ENCODE data around the gene LY86.

GRCh38 chr6:6657820-6658217, 69.3 kb downstream of the LY86 start:
- TF ChIP-seq ARNT (IDR thresholded peaks at IDR 0.05) (no peak), SUZ12 (IDR thresholded peaks at IDR 0.05) (no peak), CTBP1 (IDR thresholded peaks at IDR 0.05; ENCODE audit: borderline replicate concordance) (no peak), FOXA1 (IDR thresholded peaks at IDR 0.05) (no peak), NFRKB (IDR thresholded peaks at IDR 0.05) (no peak), ELF4 (IDR thresholded peaks at IDR 0.05) (no peak), PKNOX1 (IDR thresholded peaks at IDR 0.05) (no peak), FOXK2 (IDR thresholded peaks at IDR 0.05) (no peak), FOXM1 (IDR thresholded peaks at IDR 0.05; ENCODE audit: borderline replicate concordance) (no peak), L3MBTL2 (conservative IDR thresholded peaks at IDR 0.05) (no peak), ZNF384 (IDR thresholded peaks at IDR 0.05) (no peak), HDGF (IDR thresholded peaks at IDR 0.05; ENCODE audit: borderline replicate concordance) (no peak), BHLHE40 (IDR thresholded peaks at IDR 0.05; ENCODE audit: borderline replicate concordance) (no peak), SP1 (IDR thresholded peaks at IDR 0.05) (no peak)

Data from HEK293T (cell line).